UCSD-AML1 (cell line): ENCODE data around the gene TLR8.

Source experiments
- DNase-seq: peaks from one replicate; lab custom pipeline; 2025; ENCODE audit not compliant: unreplicated experiment; lab: John Stamatoyannopoulos, UW

TLR8 gene

DNA sequence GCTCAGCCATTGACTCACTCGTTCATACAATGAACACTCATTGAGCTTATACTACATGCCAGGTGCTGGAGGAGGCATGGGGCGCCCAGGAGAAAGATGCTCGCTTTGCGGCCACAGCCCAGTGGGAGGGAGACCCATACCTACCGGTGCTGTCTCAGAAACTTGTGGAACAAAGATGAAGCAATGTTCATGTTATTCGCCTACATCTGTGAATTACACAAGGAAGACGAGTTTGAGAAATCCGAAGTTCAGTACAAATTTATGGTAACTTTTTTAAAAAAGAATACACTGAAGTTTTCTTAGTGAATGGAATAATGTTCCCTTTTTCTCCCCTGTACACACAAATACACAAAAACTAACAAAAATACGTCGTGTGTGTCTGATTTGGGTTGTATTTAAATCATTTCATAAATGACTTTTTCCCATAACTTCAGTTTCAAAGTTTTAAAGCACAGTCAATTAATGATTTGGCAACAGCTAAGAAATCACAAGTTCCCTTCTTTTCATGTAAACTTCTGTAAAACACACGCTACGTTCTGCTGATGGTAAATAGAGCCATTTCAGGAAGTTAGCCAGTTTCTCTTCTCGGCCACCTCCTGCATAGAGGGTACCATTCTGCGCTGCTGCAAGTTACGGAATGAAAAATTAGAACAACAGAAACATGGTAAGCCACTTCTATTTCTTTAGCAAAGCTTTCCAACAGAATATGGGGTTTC is at the start of gene TLR8:
Gene TLR8 (plus strand): TSS at position 575 of the 716 bp plus-strand sequence. CDS start 87 bp downstream, at position 662.
- no peak for DNase-seq

DNA sequence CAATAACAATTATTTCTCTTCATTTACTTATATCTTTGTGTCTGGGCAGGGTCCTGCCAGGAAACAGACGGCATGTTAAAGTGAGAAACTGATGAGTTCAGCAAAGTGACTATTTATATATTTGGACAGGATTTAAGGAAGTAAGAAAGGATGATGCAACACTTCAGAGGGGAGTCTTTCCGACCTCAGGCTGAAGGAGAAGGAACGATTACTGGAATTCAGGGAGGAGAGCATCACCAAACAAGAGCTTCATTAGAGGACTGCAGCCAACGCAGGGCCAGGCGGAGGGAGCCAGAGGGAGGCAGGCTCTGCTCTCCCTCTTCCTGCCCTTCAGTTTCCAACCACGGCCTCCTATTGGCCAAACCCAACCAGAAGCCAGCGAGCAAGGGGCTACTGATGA is 41.1 kb upstream of the TLR8 start:
- DNase-seq, result peak; percentile 27

DNA sequence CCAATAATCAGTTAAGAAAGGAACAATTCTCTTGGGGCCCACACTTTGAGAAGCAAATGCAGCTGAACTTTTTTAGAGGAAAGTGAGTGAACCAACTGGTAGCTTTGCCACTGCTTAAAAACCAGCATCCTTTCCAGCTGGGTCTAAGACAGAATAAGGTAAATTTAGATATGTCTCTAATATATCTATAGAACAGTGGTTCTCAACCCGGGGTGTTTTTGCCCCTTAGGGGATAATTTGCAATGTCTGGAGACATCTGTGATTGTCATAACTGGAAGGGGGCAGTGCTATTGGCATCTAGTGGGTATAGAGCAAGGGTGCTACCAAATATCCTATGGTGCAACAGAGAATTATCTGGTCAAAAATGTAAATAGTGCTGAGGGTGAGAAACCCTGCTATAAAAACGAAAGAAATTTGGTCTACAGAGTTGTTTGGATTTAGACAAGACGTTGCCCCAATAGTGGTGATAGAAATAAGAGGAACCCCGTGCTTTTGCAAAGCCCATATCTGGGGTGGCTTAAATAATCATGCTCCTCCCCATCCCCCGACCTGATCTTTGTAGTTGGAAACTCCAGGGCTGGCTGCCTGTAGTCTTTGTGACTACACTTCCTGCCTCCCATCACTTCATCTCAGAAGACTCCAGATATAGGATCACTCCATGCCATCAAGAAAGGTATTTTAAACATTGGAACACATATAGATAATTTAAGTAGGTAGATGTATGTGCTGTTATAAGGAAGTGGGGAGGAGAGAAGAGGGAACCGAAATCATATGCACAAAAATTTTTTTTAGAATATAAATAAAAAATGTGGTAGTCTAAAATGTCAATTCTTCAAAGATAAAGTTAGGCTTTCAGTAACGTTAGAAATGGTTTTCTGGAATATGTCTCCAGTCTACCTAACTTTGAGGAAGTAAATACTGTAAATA is 39.7 kb upstream of the TLR8 start, which contains the start of gene TLR7:
Gene TLR7 (plus strand): TSS at position 622 of the 927 bp plus-strand sequence. CDS start 507 bp downstream, outside the sequence.
- DNase-seq, result no peak

DNA sequence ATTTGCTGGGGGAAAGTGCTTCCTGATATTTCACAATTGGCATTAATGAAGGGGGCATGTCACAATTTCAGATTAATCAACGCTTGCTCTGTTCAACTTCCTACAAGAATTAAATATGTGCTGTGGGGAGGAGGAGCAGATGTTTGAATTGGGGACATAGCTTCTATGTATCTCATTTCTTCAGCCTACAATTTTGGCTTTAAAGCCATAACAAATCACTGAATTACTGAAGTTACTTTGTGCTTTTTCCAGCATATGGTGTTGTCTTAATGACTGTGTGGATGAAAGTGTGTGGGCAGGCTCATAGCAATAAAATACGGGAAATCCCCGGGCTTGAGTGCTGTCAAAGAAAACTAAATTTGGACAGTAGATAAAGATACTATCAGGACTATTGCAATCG is 38.7 kb upstream of the TLR8 start:
- no peak for DNase-seq

DNA sequence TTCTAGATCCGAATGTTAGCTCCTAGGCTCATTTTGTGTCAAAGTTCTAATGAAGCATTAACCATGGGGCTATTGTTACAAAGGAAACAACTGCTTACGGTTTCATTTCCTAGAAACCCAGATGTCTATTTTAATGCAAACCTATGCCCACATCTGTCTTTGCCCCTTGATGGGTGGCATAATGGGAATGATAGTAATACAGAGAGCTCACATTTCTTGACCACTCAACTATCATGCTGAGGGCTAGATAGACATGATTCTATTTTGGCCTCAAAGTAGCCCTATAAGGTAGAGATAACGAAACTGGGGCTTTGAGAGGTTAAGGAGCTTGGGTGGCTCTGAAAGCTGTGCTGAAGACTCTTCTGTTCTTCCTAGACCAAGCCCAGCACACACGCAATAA is 37.7 kb upstream of the TLR8 start:
- DNase-seq, result no peak

DNA sequence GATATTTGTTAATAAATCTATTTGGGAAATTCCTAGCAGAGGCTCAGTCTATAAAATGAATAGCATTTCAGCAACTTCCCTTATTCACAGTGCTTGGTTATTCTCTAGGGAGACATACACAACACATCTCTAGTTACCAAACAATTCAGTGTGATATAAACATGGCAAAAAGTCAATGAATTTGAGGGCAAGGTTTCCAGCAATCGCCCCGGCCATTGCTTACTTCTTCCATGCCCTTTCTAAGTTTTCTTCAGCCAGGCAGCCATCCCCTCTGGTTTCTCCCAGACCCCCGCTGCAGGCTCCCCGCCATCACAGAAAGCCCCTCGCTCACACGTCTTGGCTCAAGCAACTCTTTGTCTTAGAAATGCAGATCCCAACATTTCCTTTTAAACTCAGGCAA is 35.2 kb upstream of the TLR8 start:
- DNase-seq, result no peak

DNA sequence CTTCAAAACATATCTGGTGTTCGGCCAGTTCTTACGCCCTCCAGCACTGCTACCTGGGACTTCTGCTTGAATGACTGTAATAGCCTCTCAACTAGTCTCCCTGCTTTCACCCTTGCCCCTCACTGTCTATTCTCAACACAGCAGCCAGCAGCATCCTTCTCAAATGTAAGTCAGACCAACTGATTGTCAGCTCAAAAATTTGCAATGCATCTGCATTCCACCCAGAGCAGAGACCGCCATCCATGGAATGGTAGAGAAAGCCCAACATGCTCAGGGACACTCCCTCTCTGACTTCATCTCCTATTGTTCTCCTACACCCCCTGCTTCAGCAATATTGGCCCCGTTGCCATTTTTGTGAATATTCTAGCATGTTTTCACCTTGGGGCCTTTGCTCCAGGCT is 33.7 kb upstream of the TLR8 start:
- no peak for DNase-seq

DNA sequence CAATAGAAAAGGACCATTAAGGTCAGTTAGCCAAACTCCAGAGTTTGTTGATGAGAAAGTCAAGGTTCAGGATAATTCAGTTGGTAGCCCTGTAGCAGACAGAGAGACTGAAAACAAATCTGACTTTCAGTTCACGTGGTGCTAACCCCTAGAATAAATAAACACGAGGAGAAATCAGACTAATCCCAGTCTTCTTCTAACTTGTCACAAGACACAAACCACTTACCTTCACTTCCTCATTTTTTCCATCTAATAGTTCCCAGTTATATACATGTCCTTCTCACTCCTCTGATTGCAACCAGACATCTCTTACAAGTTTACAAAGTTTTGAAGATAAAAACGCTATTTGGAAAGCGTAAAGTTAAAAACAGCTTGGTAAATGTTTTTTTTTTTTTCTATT is 31.8 kb upstream of the TLR8 start:
- no peak for DNase-seq

DNA sequence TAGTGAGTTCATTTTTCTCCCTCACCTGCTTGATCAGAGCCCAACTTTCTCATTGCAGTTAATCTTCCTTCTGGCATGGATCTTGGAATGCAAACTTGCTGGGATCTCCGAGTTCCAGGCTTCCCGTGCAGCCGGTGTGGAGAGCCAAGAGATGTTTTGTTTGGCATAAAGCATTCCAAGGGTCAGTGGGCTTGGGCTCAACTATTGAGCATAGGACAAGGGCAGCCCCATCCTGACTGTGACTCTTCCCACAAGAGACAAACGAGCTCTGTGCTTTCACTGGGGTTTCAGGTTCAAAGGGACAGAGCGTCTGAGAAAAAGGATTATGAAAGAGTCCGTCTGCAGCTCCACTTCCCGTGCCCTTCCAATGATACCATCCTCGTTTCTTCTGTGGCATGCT is 29.0 kb upstream of the TLR8 start:
- no peak for DNase-seq

DNA sequence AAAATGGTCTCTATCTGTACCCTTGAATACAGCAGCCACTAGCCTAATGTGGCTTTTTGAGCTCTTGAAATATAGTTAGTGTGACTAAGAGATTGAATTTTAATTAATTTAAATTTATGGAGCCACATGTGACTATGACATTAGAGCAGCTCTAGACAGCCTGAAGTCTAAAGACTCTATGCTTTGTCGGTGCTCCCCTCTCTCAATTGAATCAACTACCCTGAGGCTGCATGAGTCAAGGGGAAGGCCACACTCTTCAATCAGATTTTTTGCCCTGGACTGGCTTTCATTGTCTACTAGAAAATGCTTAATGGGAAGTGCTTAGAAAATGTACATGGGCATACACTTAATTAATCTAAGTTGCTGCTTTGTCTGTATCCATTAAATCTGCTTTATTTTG is 27.9 kb upstream of the TLR8 start:
- DNase-seq, result no peak

DNA sequence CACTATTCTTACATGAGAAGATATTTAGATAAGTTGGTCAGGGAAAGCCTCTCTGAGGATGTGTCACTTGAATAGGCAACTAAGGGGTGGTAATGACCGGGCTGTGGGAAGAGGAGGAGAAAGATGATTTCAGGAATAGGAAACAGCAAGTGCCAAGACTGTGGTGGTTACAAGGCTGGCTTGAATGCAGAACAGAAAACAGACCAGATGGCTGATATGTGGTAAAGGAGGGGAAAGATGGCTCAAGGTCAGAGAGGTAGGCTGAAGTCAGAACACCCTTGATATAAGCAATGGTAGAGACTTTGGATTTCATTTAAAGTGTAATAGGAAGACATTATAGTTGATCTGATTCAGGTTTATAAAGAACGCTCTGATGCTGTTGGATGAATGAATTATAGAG is 24.5 kb upstream of the TLR8 start:
- DNase-seq, result no peak

DNA sequence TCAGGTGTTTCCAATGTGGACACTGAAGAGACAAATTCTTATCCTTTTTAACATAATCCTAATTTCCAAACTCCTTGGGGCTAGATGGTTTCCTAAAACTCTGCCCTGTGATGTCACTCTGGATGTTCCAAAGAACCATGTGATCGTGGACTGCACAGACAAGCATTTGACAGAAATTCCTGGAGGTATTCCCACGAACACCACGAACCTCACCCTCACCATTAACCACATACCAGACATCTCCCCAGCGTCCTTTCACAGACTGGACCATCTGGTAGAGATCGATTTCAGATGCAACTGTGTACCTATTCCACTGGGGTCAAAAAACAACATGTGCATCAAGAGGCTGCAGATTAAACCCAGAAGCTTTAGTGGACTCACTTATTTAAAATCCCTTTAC is 20.9 kb upstream of the TLR8 start:
- no peak for DNase-seq

DNA sequence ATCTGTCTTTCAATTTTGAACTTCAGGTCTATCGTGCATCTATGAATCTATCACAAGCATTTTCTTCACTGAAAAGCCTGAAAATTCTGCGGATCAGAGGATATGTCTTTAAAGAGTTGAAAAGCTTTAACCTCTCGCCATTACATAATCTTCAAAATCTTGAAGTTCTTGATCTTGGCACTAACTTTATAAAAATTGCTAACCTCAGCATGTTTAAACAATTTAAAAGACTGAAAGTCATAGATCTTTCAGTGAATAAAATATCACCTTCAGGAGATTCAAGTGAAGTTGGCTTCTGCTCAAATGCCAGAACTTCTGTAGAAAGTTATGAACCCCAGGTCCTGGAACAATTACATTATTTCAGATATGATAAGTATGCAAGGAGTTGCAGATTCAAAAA is 19.9 kb upstream of the TLR8 start:
- DNase-seq, result no peak

DNA sequence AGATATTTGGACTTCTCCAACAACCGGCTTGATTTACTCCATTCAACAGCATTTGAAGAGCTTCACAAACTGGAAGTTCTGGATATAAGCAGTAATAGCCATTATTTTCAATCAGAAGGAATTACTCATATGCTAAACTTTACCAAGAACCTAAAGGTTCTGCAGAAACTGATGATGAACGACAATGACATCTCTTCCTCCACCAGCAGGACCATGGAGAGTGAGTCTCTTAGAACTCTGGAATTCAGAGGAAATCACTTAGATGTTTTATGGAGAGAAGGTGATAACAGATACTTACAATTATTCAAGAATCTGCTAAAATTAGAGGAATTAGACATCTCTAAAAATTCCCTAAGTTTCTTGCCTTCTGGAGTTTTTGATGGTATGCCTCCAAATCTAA is 19.3 kb upstream of the TLR8 start:
- DNase-seq, result no peak

DNA sequence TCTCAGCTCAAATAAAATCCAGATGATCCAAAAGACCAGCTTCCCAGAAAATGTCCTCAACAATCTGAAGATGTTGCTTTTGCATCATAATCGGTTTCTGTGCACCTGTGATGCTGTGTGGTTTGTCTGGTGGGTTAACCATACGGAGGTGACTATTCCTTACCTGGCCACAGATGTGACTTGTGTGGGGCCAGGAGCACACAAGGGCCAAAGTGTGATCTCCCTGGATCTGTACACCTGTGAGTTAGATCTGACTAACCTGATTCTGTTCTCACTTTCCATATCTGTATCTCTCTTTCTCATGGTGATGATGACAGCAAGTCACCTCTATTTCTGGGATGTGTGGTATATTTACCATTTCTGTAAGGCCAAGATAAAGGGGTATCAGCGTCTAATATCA is 18.7 kb upstream of the TLR8 start:
- no peak for DNase-seq

DNA sequence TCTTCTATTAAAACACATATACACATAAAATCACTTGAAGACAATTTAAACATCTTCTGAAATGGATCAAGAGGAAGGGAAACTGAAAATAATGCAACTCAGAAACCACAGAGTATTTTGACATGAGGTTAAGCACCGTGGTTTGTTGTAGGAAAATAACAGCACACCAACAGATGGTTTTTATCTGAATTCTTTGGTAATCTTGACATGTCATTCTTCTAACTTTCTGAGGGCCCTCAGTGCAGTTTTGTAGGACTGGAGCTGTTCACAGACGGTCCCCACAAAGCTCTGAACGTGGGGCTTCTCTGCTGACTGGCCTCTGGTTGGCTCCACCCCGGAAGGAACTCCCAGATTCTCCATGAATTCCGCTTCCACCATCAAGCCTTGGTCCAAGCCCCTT is 16.0 kb upstream of the TLR8 start:
- no peak for DNase-seq

DNA sequence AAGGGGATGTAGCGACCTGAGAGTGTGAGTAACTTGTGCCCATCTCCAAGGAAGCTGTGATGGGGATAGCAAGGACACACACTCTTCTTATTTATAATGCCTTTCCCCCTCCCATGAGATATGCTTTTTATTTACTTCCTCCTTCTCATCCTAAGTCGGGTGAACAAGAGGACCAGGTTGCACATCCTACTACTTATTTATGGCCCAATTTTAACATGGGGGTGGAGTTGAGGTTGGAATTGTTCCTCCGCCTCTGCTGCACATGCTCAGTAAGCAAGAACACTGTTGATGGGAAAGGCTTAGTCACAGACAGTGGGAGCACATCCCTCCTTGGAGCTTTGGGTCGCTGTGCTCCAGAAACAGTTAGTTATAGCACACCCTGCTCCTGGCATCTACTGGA is 15.2 kb upstream of the TLR8 start:
- no peak for DNase-seq

DNA sequence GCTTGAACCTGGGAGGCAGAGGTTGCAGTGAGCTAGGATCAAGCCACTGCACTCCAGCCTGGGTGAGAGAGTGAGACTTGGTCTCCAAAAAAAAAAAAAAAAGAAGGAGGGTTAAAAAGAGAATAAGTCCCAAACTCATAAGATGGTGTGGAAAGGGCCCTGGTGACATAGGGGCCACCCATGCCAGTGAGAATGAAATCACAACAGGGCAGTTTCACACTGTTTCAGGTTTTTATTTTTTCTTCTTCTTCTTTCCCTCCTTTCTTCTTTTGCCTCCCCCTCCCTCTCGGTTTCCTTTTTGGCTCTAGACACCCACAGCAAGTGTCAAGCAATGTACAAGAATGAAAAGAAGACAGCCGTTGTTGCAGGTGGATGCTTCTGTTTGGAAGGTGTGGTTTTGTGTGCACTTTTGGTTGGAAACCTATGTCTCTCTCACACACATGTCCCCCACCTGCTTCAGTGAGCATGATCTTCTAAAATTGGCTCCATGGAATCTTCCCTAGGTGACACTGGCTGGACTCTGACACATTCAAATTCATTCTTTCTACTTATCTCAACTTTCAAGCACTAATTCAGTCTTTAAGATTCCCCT is 14.4 kb upstream of the TLR8 start:
- no peak for DNase-seq

DNA sequence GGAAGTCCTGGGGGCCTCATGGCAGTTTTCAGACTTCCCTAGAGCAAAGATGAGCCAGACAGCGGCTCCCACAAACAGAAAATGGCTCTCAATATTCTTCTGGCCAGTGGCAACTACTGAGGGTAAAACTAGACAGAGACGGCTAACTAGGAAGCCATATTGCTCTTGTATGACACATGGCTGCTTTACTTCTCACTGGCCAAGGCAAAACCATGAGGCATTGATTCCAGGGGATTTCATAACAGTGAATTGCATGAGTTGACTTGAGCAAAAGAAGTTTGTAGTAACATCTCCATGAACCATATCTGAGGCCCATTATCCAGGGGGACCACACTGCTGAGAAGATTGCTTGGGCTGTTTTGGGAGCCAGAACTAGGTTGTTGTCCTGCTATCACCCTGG is 13.7 kb upstream of the TLR8 start:
- DNase-seq, result no peak

DNA sequence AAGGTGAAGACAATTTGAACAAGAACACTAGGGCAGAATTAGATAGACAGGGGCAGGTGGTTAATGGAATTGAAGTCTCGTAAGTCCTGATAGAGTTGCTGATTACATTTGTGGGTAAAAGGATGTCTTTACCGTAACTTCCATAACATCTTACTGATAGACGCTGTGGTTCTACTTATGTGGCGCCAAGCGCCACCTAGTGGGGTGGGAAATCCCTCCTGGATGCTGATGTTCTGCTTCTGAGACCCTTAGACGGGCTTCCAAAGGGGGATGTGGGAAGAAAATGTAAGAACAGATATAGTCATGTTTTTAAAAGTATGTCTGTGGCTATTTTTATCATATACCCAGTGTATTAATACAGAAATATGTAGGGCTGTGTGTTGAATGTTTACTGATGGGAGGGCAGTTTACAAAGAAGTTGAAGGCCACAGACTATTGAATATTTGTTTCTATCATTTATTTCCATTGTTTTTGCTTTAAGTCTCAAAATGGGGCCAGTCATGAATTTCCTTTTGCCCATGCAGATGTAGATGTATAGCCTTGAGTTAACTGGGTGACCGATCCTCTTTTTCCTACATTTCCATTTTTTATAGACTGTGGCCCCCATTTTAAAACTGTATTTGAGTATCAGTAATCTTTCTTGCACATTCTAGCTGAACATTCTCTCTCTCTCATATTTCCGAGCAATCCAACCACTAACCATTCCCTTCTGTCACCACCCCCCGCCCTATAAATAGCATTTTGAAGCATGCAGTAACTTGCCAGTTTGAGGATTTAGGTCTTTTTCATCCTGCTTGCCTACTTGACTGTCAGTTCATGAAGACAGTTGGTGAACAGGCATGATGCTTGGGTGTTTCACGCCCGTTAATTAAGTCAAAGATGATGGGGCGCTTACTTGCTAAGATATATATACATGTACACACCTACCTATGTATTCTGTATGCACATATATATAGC is 12.1 kb upstream of the TLR8 start:
- peak; percentile 53 for DNase-seq

DNA sequence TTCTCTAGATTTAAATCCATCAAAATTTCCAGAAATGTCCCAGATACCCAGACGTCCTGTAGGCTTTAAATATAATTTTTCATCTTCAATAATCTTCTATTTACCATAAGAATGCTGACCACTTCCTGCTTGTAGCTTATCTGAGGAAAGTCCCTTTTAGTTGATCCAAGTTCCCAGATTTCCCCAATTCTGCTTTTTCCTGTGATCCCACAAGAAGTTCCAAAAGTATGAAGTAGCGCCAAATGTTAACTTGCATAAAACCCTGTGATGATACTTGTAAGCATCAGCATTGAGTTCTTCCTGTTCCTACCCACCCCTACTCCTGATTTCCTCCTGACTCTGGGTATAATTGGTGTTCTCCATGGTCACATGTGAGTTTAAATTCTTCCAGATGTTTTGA is 10.6 kb upstream of the TLR8 start:
- no peak for DNase-seq
